SK-N-DZ (cell line): ENCODE measurements around the gene NR2C2.
A peak's percentile ranks its signal among the peaks of the same experiment; 100 is the strongest.

Experiments used
- DNase-seq: peaks from one replicate; pipeline ENCODE4 v3.0.0-alpha.2; 2015; ENCODE audit warnings: low spot score

NR2C2 gene

GRCh38 chr3:15063238-15063637, 115.9 kb downstream of the NR2C2 start:
- DNase-seq = no peak

GRCh38 chr3:15063656-15064286, 116.4 kb downstream of the NR2C2 start:
- no peak for DNase-seq

- DNase-seq = peak; percentile 25
Measured at GRCh38 chr3:15064299-15064834, 117.0 kb downstream of the NR2C2 start.

GRCh38 chr3:15064835-15065549, 117.6 kb downstream of the NR2C2 start, which contains the start of gene MRPS25:
Gene MRPS25, minus strand, starts transcription at chr3:15065315. Its CDS starts 121 bp downstream, at chr3:15065194.
- peak; percentile 93 for DNase-seq

GRCh38 chr3:15065550-15066007, 118.2 kb downstream of the NR2C2 start:
- DNase-seq = no peak

- no peak for DNase-seq
Measured at GRCh38 chr3:15066467-15066866, 119.1 kb downstream of the NR2C2 start.

- DNase-seq = no peak
Measured at GRCh38 chr3:15069441-15069840, 122.1 kb downstream of the NR2C2 start.

- DNase-seq = no peak
Measured at GRCh38 chr3:15071699-15072098, 124.3 kb downstream of the NR2C2 start.

- DNase-seq = no peak
Measured at GRCh38 chr3:15074500-15074899, 127.1 kb downstream of the NR2C2 start.

GRCh38 chr3:15079091-15079490, 131.7 kb downstream of the NR2C2 start:
- DNase-seq = no peak

- no peak for DNase-seq
Measured at GRCh38 chr3:15081960-15082664, 134.7 kb downstream of the NR2C2 start.

- DNase-seq = no peak
Measured at GRCh38 chr3:15083252-15083651, 135.9 kb downstream of the NR2C2 start.

GRCh38 chr3:15086263-15086662, 138.9 kb downstream of the NR2C2 start:
- no peak for DNase-seq

GRCh38 chr3:15086699-15087098, 139.3 kb downstream of the NR2C2 start:
- no peak for DNase-seq

- DNase-seq = no peak
Measured at GRCh38 chr3:15089201-15089600, 141.8 kb downstream of the NR2C2 start.

- no peak for DNase-seq
Measured at GRCh38 chr3:15091575-15091974, 144.2 kb downstream of the NR2C2 start.

GRCh38 chr3:15092686-15093085, 145.3 kb downstream of the NR2C2 start:
- DNase-seq = no peak

- no peak for DNase-seq
Measured at GRCh38 chr3:15094187-15094875, 146.9 kb downstream of the NR2C2 start.

- DNase-seq = no peak
Measured at GRCh38 chr3:15096046-15096445, 148.7 kb downstream of the NR2C2 start.

- DNase-seq = no peak
Measured at GRCh38 chr3:15097891-15098290, 150.5 kb downstream of the NR2C2 start.
